ENCODE measurements around the gene DHX40.
"Not testable (repeated sequence)": the region's sequence is repeated elsewhere in the genome, so short reads cannot be mapped to it uniquely, and the experiment has no call there.

The DHX40 gene

GRCh38 chr17:59561042-59561441 lies 4.4 kb upstream of the DHX40 start:
- Histone ChIP-seq H3K4me3 (ENCODE audit: low read length) (no peak overlapping the region), H3K36me3 (ENCODE audit: control insufficient read depth, insufficient read depth, low read length, severe bottlenecking) (no peaks in the 10 kb centered on the region), H3K4me1 (ENCODE audit: control insufficient read depth, insufficient read depth, low read length) (peaks cover 3% of the 10 kb centered on the region), H3K9ac (ENCODE audit: low read length) (no peak overlapping the region), H3K27me3 (replicated peaks; ENCODE audit: control insufficient read depth, insufficient read depth, low read length) (no peaks in the 10 kb centered on the region), H3K9me3 (ENCODE audit: control insufficient read depth, low read length) (no peaks in the 10 kb centered on the region)
- peak; percentile 22 for DNase-seq (ENCODE audit: low read depth)

- DNase-seq (ENCODE audit: low read depth): peak; percentile 83
- Histone ChIP-seq H3K9me3 (ENCODE audit: control insufficient read depth, low read length) (no peaks in the 10 kb centered on the region), H3K9ac (ENCODE audit: low read length) (peak overlapping the region; percentile 87), H3K36me3 (ENCODE audit: control insufficient read depth, insufficient read depth, low read length, severe bottlenecking) (peaks cover 3% of the 10 kb centered on the region), H3K27me3 (replicated peaks; ENCODE audit: control insufficient read depth, insufficient read depth, low read length) (no peaks in the 10 kb centered on the region), H3K4me1 (ENCODE audit: control insufficient read depth, insufficient read depth, low read length) (peaks cover 7% of the 10 kb centered on the region), H3K4me3 (ENCODE audit: low read length) (peak overlapping the region; percentile 97)
These were observed 532 bp downstream of the DHX40 start for GRCh38 chr17:59565959-59566324.

GRCh38 chr17:59569151-59569550 lies 3.7 kb downstream of the DHX40 start:
- H3K4me1 ChIP-seq (ENCODE audit: control insufficient read depth, insufficient read depth, low read length): peaks cover 13% of the 10 kb centered on the region
- H3K36me3 ChIP-seq (ENCODE audit: control insufficient read depth, insufficient read depth, low read length, severe bottlenecking); H3K27me3 ChIP-seq (replicated peaks; ENCODE audit: control insufficient read depth, insufficient read depth, low read length); H3K4me3 ChIP-seq (ENCODE audit: low read length); DNase-seq (ENCODE audit: low read depth); H3K9me3 ChIP-seq (ENCODE audit: control insufficient read depth, low read length); H3K9ac ChIP-seq (ENCODE audit: low read length): not testable (repeated sequence)

GRCh38 chr17:59572301-59572924 lies 7.0 kb downstream of the DHX40 start:
- H3K4me3 ChIP-seq (ENCODE audit: low read length): no peak overlapping the region
- no peaks in the 10 kb centered on the region for H3K9me3 ChIP-seq (ENCODE audit: control insufficient read depth, low read length)
- peaks cover 6% of the 10 kb centered on the region for H3K4me1 ChIP-seq (ENCODE audit: control insufficient read depth, insufficient read depth, low read length)
- H3K9ac ChIP-seq (ENCODE audit: low read length): no peak overlapping the region
- H3K36me3 ChIP-seq (ENCODE audit: control insufficient read depth, insufficient read depth, low read length, severe bottlenecking): peaks cover 3% of the 10 kb centered on the region
- no peaks in the 10 kb centered on the region for H3K27me3 ChIP-seq (replicated peaks; ENCODE audit: control insufficient read depth, insufficient read depth, low read length)
- peak; percentile 42 for DNase-seq (ENCODE audit: low read depth)

DNA sequence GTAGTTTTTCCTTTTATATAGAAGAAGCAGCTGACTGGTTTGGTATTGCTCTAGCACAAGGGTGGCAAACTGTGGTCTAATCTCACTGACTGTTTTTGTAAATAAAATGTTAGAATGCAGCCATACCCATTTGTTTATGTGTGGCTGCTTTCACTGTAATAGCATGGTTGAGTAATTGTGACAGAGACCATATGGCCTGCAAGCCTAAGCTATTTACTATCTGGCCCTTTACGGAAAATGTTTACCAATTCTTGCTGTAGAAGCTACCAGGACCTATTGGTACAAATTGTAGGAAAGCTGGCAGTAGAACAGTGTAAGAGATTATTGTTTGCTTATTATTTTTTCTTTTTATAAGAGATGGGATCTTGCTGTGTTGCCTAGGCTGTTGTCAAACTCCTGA lies 18.8 kb downstream of the DHX40 start:
- not testable (repeated sequence) for DNase-seq (ENCODE audit: low read depth); H3K9ac ChIP-seq (ENCODE audit: low read length); H3K4me1 ChIP-seq (ENCODE audit: control insufficient read depth, insufficient read depth, low read length); H3K4me3 ChIP-seq (ENCODE audit: low read length); H3K27me3 ChIP-seq (replicated peaks; ENCODE audit: control insufficient read depth, insufficient read depth, low read length); H3K9me3 ChIP-seq (ENCODE audit: control insufficient read depth, low read length); H3K36me3 ChIP-seq (ENCODE audit: control insufficient read depth, insufficient read depth, low read length, severe bottlenecking)

DNA sequence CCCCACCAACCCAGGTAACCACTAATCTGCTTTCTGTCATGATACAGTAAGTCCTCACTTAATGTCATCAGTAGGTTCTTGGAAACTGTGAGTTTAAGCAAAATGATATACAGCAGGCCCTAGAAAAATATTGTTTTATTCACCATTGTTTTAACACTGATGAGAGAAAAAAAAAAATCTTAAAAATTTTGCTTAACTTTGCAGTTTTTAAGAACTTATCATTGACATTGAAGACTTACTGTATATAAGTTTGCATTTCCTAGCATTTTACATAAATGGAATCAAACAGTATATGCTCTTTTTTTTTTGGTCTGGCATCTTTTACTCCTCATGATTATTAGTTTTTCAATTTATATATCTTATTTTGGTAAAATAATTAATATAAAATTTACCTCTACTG lies 34.8 kb downstream of the DHX40 start:
- no peaks in the 10 kb centered on the region for H3K27me3 ChIP-seq (replicated peaks; ENCODE audit: control insufficient read depth, insufficient read depth, low read length)
- H3K9me3 ChIP-seq (ENCODE audit: control insufficient read depth, low read length): no peaks in the 10 kb centered on the region
- H3K36me3 ChIP-seq (ENCODE audit: control insufficient read depth, insufficient read depth, low read length, severe bottlenecking): peaks cover 37% of the 10 kb centered on the region
- no peak overlapping the region for H3K9ac ChIP-seq (ENCODE audit: low read length)
- no peak overlapping the region for H3K4me3 ChIP-seq (ENCODE audit: low read length)
- DNase-seq (ENCODE audit: low read depth): no peak
- H3K4me1 ChIP-seq (ENCODE audit: control insufficient read depth, insufficient read depth, low read length): no peaks in the 10 kb centered on the region

DNA sequence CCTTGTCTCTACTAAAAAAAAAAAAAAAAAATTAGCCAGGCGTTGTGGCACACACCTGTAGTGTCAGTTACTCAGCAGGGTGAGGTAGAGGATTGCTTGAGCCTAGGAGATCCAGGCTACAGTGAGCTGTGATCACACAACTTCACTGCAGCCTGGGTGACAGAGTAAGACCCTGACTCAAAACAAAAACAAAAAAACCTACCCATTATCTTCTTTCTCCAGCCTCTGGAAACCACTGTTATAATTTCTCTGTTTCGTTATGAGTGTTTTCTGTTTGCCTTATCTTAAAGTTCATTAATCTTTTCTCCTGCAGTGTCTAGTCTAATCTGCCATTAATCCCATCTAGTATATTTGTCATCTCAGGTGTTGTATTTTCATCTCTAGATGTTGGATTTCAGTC lies 35.7 kb downstream of the DHX40 start:
- no peak for DNase-seq (ENCODE audit: low read depth)
- H3K4me1 ChIP-seq (ENCODE audit: control insufficient read depth, insufficient read depth, low read length): no peaks in the 10 kb centered on the region
- H3K27me3 ChIP-seq (replicated peaks; ENCODE audit: control insufficient read depth, insufficient read depth, low read length): no peaks in the 10 kb centered on the region
- no peak overlapping the region for H3K9ac ChIP-seq (ENCODE audit: low read length)
- peaks cover 46% of the 10 kb centered on the region for H3K36me3 ChIP-seq (ENCODE audit: control insufficient read depth, insufficient read depth, low read length, severe bottlenecking)
- no peaks in the 10 kb centered on the region for H3K9me3 ChIP-seq (ENCODE audit: control insufficient read depth, low read length)
- H3K4me3 ChIP-seq (ENCODE audit: low read length): no peak overlapping the region

DNA sequence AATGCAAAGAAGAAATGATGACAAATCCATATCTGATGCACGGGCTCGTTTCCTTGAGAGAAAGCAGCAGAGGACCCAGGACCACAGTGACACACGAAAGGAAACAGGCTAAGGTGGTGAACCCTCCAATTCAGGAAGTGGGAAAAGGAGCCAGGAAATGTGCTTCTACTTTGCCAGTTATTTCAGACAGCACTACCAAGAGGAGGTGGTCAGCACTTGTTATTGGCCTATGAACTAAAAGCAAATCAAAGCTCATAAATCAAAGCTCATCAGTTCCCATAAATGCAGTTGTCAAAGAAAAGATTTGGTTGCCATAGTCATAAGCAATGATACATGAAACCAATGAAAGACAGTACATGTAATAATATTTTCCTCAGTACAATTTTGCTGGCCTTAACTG lies 41.7 kb downstream of the DHX40 start:
- no peaks in the 10 kb centered on the region for H3K9me3 ChIP-seq (ENCODE audit: control insufficient read depth, low read length)
- no peak overlapping the region for H3K9ac ChIP-seq (ENCODE audit: low read length)
- no peaks in the 10 kb centered on the region for H3K27me3 ChIP-seq (replicated peaks; ENCODE audit: control insufficient read depth, insufficient read depth, low read length)
- H3K4me3 ChIP-seq (ENCODE audit: low read length): no peak overlapping the region
- H3K36me3 ChIP-seq (ENCODE audit: control insufficient read depth, insufficient read depth, low read length, severe bottlenecking): peaks cover 54% of the 10 kb centered on the region
- H3K4me1 ChIP-seq (ENCODE audit: control insufficient read depth, insufficient read depth, low read length): no peaks in the 10 kb centered on the region
- no peak for DNase-seq (ENCODE audit: low read depth)

DNA sequence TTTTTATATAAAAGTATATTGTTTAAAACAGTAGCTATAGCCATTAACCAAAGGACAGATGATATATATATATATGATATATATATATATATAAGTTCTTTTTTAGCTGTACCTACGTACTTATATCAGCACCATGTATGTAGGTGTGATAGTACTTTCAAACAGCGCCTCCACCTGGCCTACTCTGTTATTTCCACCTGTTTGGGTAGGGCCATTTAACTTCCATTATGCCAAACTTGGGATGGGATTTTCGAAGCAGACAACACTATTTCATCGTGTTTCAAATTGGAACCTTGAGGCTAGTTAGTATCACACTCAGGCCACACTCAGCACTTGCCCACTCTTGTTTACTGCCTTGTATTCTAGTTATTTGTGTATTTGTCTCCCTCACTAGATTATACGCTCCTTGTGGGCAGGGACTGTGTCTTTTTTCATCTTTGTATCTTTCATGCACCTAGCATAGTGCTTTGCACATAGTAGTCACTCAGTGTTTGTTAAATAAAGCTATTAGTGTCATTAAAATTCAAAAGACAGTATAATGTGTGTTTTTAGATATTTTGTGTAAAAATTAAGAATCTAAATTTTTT lies 42.5 kb downstream of the DHX40 start:
- peaks cover 47% of the 10 kb centered on the region for H3K36me3 ChIP-seq (ENCODE audit: control insufficient read depth, insufficient read depth, low read length, severe bottlenecking)
- H3K4me1 ChIP-seq (ENCODE audit: control insufficient read depth, insufficient read depth, low read length): no peaks in the 10 kb centered on the region
- H3K9ac ChIP-seq (ENCODE audit: low read length): no peak overlapping the region
- no peak overlapping the region for H3K4me3 ChIP-seq (ENCODE audit: low read length)
- no peaks in the 10 kb centered on the region for H3K27me3 ChIP-seq (replicated peaks; ENCODE audit: control insufficient read depth, insufficient read depth, low read length)
- no peak for DNase-seq (ENCODE audit: low read depth)
- H3K9me3 ChIP-seq (ENCODE audit: control insufficient read depth, low read length): no peaks in the 10 kb centered on the region

- H3K27me3 ChIP-seq (replicated peaks; ENCODE audit: control insufficient read depth, insufficient read depth, low read length): no peaks in the 10 kb centered on the region
- H3K9ac ChIP-seq (ENCODE audit: low read length): no peak overlapping the region
- no peak for DNase-seq (ENCODE audit: low read depth)
- H3K4me3 ChIP-seq (ENCODE audit: low read length): no peak overlapping the region
- no peaks in the 10 kb centered on the region for H3K4me1 ChIP-seq (ENCODE audit: control insufficient read depth, insufficient read depth, low read length)
- peaks cover 17% of the 10 kb centered on the region for H3K36me3 ChIP-seq (ENCODE audit: control insufficient read depth, insufficient read depth, low read length, severe bottlenecking)
- H3K9me3 ChIP-seq (ENCODE audit: control insufficient read depth, low read length): no peaks in the 10 kb centered on the region
These were observed 46.1 kb downstream of the DHX40 start for GRCh38 chr17:59611503-59611902.

DNA sequence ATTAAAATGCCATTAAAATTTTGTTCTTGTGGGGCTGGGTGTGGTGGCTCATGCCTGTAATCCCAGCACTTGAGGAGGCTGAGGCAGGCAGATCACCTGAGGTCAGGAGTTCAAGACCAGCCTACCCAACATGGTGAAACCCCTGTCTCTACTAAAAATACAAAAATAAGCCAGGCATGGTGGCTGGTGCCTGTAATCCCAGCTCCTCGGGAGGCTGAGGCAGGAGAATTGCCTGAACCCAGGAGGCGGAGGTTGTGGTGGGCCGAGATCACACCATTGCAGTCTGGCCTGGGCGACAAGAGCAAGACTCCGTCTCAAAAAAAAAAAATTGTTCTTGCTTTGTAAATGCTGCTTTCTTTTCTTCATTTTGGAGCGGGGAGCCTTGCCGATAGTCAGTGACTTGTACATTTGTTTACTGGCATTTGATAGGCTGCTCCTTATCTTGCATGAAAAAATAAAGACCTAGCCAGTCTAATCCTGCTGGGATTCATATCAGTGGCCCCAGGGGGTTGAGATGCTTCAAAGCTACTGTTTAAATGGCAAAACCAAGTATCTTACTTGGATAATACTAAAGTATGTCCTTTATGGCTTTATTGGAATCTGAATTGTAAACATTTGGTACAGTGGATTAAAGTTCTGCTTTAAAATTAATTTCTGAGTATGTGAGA lies 51.0 kb downstream of the DHX40 start:
- H3K4me1 ChIP-seq (ENCODE audit: control insufficient read depth, insufficient read depth, low read length): peaks cover 6% of the 10 kb centered on the region
- H3K9ac ChIP-seq (ENCODE audit: low read length): no peak overlapping the region
- H3K27me3 ChIP-seq (replicated peaks; ENCODE audit: control insufficient read depth, insufficient read depth, low read length): no peaks in the 10 kb centered on the region
- H3K4me3 ChIP-seq (ENCODE audit: low read length): no peak overlapping the region
- no peak for DNase-seq (ENCODE audit: low read depth)
- no peaks in the 10 kb centered on the region for H3K36me3 ChIP-seq (ENCODE audit: control insufficient read depth, insufficient read depth, low read length, severe bottlenecking)
- H3K9me3 ChIP-seq (ENCODE audit: control insufficient read depth, low read length): no peaks in the 10 kb centered on the region
